RKO (cell line): ENCODE measurements around the gene PTPRK.
A peak's percentile ranks its signal among the peaks of the same experiment; 100 is the strongest.

Experiments used
- DNase-seq: peaks from one replicate; pipeline ENCODE4 v3.0.0-alpha.2; 2016; ENCODE audit warnings: low spot score

Gene PTPRK

DNA sequence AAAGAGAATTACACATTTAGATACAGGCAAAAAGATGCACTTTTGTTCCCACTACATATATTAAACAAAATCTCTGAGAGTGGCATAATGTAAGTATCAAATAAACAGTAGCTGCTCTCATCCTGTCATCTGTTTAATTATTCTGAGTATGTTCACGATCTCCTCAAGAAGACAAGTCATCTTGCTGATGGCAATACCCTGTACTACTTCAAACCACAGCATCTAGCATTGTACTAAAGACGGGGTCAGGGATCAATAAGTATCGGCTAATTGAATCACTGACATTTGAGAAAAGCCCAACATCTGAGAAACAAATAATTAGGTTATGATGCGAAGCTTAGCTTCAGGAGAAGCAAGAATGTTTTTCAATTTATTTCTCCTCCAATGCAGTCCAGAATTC is 175.1 kb downstream of the PTPRK start:
- no peak for DNase-seq

GRCh38 chr6:128343706-128344105 is 176.7 kb downstream of the PTPRK start:
- DNase-seq = no peak

GRCh38 chr6:128339635-128340450 is 180.6 kb downstream of the PTPRK start:
- DNase-seq = no peak

DNA sequence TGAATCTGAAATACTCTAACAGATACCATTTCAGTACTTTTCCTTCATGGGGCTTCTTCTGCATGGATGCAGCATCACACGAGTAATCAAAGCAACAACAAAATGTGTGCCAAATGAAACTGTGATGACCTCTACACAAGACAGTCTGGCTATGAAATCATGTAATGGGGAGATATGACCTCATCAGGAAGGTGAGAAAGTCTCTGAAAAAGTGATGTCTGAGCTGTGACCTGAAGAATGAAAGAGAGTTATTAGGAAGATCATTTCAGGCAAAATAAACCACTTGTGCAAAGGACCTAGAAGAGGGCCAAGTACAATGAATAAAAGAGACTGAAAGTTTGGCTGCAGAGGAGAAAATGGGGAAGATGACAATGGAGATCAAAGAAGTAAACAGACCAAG is 182.8 kb downstream of the PTPRK start:
- DNase-seq = no peak

DNA sequence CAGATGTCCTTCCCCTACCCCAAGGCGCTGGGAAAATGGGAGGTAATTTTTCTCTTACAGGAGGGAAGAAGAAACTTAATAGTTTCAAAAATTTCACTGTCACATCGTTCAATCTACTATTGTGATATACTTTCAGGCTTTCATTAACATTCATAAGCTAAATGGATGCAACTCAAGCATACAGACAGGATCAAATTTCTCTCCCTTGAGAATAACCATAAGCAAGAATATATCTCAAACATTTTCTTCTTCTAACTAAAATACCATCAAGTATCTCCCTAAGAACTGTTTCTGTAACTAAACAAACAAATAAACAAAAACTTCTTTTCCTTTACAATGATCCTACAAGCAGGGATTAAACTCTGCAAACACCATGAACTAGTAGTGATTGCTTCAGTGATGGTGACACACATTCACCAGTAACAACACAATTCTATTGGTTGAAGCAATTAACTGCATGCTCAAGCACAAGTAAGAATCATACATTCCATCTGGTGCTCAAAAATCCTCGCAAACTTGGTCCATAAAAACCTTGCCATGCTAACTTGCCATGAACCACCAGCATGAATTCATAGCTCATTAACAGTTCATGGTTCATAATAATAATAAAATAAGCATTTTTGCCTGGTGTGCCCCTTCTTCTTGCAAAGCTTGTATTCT is 183.8 kb downstream of the PTPRK start:
- DNase-seq = no peak

GRCh38 chr6:128335963-128336362 is 184.4 kb downstream of the PTPRK start:
- no peak for DNase-seq

DNA sequence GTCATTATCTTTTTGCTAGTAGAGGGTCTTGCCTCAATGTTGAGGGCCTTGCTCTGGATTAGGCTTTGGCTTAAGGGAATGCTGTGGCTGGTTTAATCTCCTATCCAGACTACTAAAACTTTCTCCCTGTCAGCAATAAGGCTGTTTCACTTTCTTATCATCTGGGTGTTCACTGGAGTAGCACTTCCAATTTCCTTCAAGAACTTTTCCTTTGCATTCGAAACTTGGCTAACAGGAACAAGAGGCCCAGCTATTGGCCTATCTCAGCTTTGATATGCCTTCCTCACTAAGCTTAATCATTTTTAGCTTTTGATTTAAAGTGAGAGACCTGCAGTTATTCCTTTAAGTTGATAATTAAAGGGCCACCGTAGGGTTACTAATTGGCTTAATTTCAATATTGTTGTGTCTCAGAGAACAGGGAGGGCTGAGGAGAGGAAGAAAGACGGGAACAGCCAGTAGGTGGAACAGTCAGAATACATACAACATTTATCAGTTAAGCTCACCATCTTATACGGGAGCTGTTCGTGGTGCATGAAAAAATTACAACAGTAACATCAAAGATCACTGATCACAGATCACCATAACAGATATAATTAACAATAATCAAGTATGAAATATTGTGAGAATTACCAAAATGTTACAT is 186.7 kb downstream of the PTPRK start:
- no peak for DNase-seq

DNA sequence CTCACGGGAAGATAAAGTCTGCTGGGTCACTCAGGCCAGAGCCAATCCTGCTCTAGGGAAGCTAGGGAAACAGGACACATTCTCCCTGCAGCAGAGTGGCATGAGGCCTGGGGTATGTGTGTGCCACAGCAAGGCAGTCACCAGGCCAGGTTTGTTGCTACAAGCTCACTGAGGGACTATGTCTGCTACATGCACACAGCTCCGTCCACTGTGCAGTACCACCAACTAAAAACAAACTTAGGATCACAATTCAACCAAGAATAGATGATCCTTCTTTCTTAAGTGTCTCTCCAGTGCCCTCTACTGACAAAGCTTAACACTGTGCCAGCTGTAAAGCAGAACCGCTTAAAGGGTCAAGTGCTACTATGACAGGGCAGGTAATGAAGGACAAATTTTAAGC is 192.5 kb downstream of the PTPRK start:
- peak; percentile 11 for DNase-seq

- DNase-seq = no peak
Observed at GRCh38 chr6:128323011-128323410, 197.4 kb downstream of the PTPRK start.

DNA sequence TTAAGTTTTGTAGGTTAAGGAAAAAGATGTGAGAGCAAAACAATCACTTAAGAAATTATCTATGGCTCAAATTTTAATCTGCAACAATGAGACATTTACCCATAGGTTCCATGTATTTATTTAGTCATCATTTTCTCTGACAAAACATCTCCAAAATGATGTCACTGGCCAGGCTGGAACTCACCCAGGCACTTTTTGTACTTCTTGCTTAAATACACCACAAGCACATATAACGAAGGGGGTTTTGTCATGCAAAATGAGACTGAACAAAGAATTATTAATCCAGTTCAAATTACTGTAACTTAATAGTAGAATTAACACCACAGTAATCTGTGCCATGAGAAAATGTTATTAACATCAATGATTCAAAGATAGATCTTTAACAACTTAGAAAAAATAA is 200.5 kb downstream of the PTPRK start:
- DNase-seq = no peak

GRCh38 chr6:128319157-128319556 is 201.2 kb downstream of the PTPRK start:
- DNase-seq = no peak

DNA sequence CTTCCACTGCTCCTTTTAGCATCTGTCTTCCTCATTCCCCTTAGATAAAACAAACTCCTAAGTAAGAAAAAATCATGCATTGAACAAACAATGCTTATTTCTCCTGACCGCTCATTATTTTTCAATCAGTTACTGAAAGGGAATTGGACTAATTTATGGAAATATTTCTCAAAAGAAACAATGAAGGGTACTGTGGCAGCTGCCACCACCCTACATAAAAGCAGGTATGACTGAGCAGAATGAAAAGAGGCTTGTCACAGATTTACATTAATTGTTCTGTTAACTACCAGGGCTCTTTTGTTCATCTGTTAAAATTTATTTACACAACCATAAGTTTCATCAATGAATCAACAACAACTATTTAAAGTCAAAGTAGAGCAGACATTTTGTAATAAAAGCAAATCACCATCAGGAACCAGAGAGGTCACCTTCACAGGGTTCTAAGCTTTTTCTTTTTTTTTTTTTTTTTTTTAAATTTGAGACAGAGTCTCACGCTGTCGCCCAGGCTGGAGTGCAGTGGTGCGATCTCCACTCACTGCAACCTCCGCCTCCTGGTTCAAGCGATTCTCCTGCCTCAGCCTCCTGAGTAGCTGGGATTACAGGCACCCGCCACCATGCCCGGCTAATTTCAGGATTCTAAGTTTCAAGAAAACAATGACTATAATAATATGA is 204.0 kb downstream of the PTPRK start:
- DNase-seq = no peak

GRCh38 chr6:128314190-128314589 is 206.2 kb downstream of the PTPRK start:
- no peak for DNase-seq

DNA sequence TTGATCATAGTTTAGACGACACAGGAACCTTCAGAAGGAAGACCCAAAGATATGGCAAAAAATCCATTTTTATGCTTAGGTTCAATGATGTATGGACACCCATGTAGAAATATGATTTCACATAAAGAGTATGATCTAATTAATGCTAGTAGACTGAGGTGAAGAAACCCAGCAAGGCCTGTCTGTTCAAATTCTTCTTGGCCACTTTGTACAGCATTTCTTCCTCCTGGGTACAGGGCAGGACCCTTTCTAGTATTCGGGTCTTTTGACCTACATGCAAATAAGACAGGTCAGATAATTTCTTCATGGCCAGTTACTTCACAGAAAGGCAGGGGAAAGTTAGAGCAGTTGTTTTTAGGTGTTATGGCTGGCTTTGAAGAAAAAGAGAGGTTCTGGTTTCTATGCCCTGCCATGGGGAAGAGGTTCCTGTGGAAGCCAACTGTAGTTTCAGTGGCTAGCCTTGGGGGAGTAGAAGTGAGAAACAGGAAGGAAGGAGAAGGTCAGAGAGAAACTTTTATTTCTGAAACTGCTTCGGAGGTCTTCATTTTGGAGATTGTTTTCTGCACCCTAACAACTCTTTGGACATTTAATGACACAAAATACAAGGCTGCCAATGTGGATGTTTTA is 208.3 kb downstream of the PTPRK start:
- no peak for DNase-seq

DNA sequence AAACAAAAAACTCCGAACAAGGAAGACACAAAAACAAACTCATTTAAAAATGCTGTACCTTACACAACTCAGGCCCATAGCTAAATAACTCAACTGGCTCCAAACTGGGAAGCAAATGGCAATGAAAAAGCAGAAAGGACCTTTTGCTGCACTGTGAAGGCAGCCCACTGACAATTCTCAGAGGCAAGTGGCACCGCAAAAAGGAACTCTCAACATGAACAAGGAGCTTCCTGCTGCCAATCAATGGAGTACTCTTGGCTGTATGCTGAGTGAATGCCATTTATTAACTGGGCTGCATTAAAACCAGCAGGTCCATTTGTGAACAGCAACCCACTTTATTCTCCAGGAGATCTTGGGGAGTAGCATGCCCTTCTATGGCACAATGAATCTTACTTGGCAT is 209.9 kb downstream of the PTPRK start:
- DNase-seq = no peak

GRCh38 chr6:128307671-128308070 is 212.7 kb downstream of the PTPRK start:
- peak; percentile 3 for DNase-seq

DNA sequence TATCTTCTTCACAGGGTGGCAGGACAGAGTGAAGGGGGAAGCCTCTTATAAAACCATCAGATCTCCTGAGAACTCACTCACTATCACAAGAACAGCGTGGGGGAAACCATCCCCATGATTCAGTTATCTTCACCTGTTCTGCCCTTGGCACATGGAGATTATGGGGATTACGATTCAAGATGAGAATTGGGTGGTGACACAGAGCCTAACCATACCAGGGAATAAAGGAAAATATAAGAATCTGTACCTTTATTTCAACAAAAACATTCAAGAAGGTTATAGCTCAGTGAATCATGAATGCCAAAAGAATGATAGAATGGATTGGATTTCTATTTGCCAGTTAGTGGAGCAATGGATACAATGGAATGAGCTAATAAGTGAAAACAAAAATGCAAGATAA is 214.4 kb downstream of the PTPRK start:
- DNase-seq = no peak

DNA sequence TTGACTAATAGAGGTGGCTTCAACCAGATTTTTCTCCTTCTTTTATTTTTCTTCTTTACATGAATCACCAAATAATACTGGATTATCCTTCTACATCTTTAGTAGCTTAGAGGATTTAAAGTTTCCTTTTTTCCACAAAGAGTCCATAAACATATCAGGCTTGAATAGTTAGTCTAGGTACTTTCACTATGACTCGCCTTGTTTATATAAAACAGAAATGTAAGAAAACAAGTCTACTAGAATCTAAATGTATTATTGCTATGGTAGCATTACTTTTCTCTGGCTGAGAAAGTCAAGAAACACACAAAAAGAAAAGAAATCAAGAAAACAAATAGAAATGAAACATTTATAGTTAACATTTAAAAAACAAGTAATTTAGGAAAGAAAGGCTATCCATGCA is 215.2 kb downstream of the PTPRK start:
- DNase-seq = no peak

GRCh38 chr6:128303870-128304269 is 216.5 kb downstream of the PTPRK start:
- DNase-seq = no peak

- DNase-seq = no peak
Observed at GRCh38 chr6:128302942-128303341, 217.5 kb downstream of the PTPRK start.

DNA sequence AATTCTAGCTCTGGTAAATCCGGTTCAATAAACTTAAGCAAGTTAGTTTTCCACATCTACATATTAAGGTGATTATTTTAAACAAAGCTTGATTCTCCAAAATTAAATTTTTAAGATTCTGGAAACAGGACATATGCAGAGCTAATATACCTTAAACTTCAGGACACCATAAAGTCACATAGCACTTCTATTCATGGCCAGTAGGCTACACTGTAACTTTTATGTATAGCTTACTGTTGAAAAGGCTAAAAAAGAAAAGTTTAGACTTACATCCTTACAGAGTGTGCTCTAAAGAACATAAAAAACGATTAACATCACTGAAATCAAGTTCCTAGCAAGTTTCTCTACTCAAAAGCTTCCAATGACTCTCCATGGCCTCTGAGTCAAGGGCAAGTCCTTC is 224.7 kb downstream of the PTPRK start:
- no peak for DNase-seq

DNA sequence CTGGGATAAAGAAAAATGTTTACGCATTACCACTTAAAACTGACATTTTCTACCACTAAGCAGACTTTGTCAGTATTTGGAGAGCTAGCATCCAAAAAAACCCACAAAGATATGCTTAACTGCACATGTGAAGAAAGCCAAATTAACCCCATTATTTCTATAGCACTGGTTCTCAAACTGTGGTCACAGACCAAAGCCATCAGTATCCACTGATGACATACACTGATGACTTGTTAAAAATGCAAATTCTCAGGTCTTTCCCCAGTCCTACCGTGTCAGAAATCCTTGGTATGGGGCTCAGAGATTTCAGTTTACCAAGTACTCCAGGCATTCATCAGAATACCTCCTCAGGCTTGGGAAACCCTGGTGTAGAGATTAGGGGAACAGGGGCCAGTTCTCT is 230.2 kb downstream of the PTPRK start:
- no peak for DNase-seq
